Adipocyte (in vitro differentiated cells): ENCODE data around the gene PLA2G15.

ENCODE experiments used
- DNase-seq: peaks from one replicate; pipeline ENCODE4 v3.0.0-alpha.2; 2015; ENCODE audit warnings: low read depth
- H3K27me3 ChIP-seq: replicated peaks from 2 replicates; pipeline ENCODE4 v1.7.0; 2013; ENCODE audit warnings: mild to moderate bottlenecking, low read length, moderate library complexity; ENCODE audit not compliant: control insufficient read depth, insufficient read depth
- H3K36me3 ChIP-seq: 2 replicates; pipeline ENCODE4 v1.7.0; 2013; ENCODE audit warnings: low read length, mild to moderate bottlenecking, moderate library complexity; ENCODE audit not compliant: control insufficient read depth, insufficient read depth, severe bottlenecking
- H3K4me1 ChIP-seq: 2 replicates; pipeline ENCODE4 v1.7.0; 2013; ENCODE audit warnings: mild to moderate bottlenecking, low read length, moderate library complexity; ENCODE audit not compliant: control insufficient read depth, insufficient read depth
- H3K4me3 ChIP-seq: 2 replicates; pipeline ENCODE4 v1.7.0; 2013; ENCODE audit warnings: mild to moderate bottlenecking, low read length, moderate library complexity
- H3K9ac ChIP-seq: 2 replicates; pipeline ENCODE4 v1.7.0; 2013; ENCODE audit warnings: mild to moderate bottlenecking, low read length, moderate library complexity
- H3K9me3 ChIP-seq: 2 replicates; pipeline ENCODE4 v1.7.0; 2013; ENCODE audit warnings: mild to moderate bottlenecking, low read length, moderate library complexity; ENCODE audit not compliant: control insufficient read depth

The PLA2G15 gene

DNA sequence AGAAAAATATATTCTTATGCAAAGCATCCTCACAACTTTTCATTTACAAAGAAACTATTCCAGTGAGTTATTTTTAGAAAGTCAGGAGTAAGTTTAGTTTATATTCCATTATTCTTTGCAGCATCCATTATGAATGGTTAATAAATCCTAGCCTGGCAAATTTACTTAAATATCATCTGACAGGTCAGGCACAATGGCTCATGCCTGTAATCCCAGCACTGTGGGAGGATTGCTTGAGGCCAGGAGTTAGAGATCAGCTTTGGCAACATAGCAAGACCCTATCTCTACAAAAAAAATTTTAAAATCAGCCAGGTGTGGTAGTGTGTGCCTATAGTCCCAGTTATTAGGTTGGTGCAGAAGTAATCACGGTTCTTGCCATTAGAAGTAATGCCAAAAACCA is 22.1 kb upstream of the PLA2G15 start:
- Histone ChIP-seq H3K27me3 (no peaks in the 10 kb centered on the region), H3K4me1 (peaks cover 6% of the 10 kb centered on the region), H3K4me3 (no peak overlapping the region), H3K36me3 (peaks cover 9% of the 10 kb centered on the region), H3K9ac (no peak overlapping the region), H3K9me3 (no peaks in the 10 kb centered on the region)
- no peak for DNase-seq

DNA sequence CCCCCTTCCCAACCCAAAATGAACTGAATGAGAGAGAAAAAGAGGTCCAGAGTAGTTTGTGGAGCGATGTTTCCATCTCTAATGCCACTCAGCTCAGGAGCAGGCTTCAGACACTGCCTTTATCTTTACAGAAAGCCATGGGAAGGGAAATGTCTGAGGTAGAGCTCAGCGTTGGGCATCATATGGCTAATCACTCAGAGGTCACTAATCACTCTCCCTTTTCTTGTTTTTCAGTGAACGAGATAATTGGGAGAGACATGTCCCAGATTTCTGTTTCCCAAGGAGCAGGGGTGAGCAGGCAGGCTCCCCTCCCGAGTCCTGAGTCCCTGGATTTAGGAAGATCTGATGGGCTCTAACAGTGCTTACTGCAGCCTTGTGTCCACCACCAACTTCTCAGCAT is 19.1 kb upstream of the PLA2G15 start:
- no peaks in the 10 kb centered on the region for H3K27me3 ChIP-seq
- H3K9ac ChIP-seq = no peak overlapping the region
- peaks cover 15% of the 10 kb centered on the region for H3K4me1 ChIP-seq
- H3K4me3 ChIP-seq = no peak overlapping the region
- H3K9me3 ChIP-seq = no peaks in the 10 kb centered on the region
- H3K36me3 ChIP-seq = peaks cover 8% of the 10 kb centered on the region
- no peak for DNase-seq

DNA sequence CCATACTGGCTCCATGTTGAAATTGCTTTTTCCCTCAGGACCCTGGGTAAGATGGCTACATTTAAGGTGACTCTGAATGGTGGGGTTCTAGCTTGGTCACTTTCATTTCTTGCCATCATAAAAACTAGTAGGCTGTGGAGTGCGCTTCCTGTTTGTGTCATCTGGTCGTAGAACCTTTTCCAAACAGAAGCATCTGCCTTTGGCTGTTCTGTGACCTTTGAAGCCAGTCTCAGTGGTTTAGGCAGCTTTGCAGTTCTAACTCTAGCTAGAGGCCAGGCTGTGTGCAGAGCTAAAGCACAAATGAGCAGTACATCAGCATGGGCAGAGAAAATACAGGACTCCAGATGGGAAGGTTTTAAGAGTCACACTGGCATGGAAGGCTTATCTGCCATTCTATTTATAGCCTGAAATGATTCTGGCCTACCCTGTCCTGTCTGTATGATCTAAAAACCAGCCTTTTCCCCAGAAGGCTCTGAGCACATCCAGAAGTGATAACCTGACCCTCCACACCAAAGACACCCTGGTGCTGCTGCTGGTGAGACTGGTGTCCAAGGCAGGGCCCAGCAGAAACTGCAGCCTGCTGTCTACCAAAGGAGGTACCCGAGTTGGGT is 17.9 kb upstream of the PLA2G15 start:
- H3K9ac ChIP-seq = no peak overlapping the region
- H3K4me3 ChIP-seq = no peak overlapping the region
- no peaks in the 10 kb centered on the region for H3K36me3 ChIP-seq
- H3K27me3 ChIP-seq = no peaks in the 10 kb centered on the region
- H3K4me1 ChIP-seq = peaks cover 15% of the 10 kb centered on the region
- no peak for DNase-seq
- H3K9me3 ChIP-seq = no peaks in the 10 kb centered on the region

DNA sequence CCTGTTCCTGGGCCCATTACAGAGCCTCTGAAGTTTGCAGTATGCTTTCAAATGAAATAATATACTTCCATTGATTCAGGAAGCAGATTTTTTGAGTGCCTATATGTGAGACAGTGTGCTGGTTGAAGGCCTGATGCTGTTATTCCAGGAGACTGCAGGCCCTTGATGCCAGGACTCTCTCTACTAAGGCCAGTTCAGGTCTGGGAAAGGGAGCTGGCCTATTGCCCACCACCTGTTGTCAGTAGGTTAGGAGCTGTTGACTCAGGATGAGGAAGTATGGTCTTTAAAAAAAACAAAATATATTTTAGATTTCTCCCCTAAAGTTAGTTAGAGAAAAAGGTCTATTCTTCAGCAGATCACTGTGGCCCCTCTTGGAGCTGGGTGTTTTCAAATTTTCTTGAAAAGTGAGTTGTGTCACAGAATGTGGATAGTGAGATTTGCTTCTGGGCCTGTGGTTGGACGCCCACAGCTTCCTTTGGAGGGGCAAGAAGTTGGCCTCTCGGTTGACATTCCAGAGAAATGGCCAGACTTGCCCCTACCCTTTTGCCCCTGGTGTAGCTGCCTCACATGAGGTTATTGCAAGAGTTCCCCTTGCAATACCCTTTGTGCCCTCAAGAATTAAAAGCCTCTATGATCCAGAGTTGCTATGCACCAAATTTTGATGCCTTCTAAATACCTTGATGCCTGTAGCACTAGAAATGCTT is 17.2 kb upstream of the PLA2G15 start:
- H3K4me1 ChIP-seq = peaks cover 15% of the 10 kb centered on the region

DNA sequence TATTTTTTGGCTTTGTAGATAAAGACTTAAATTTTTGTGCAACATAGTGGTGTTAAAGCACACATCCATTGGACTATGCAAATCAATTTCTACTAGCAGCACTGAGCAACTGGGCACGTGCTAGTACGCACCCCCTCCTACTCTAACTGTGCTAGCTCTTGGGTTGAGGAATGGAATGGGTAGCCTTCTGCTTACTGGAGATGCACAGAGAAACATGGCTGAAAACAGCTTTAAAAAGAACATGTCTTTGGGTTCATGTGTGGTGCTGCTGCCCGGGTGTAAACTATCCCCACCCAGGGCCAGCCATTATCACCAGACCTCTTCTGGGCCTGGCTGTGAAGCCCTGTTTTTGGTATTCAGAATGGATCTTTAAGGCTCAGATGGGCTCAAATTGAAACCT is 16.5 kb upstream of the PLA2G15 start:
- no peaks in the 10 kb centered on the region for H3K9me3 ChIP-seq
- H3K9ac ChIP-seq = no peak overlapping the region
- DNase-seq = no peak
- H3K4me3 ChIP-seq = no peak overlapping the region
- H3K36me3 ChIP-seq = no peaks in the 10 kb centered on the region
- H3K4me1 ChIP-seq = peaks cover 15% of the 10 kb centered on the region
- H3K27me3 ChIP-seq = no peaks in the 10 kb centered on the region

More for the DNA sequence above, 17.2 kb upstream of the PLA2G15 start:
- no peaks in the 10 kb centered on the region for H3K27me3 ChIP-seq
- no peak overlapping the region for H3K4me3 ChIP-seq
- no peaks in the 10 kb centered on the region for H3K9me3 ChIP-seq
- no peak for DNase-seq
- H3K9ac ChIP-seq = no peak overlapping the region
- H3K36me3 ChIP-seq = no peaks in the 10 kb centered on the region

DNA sequence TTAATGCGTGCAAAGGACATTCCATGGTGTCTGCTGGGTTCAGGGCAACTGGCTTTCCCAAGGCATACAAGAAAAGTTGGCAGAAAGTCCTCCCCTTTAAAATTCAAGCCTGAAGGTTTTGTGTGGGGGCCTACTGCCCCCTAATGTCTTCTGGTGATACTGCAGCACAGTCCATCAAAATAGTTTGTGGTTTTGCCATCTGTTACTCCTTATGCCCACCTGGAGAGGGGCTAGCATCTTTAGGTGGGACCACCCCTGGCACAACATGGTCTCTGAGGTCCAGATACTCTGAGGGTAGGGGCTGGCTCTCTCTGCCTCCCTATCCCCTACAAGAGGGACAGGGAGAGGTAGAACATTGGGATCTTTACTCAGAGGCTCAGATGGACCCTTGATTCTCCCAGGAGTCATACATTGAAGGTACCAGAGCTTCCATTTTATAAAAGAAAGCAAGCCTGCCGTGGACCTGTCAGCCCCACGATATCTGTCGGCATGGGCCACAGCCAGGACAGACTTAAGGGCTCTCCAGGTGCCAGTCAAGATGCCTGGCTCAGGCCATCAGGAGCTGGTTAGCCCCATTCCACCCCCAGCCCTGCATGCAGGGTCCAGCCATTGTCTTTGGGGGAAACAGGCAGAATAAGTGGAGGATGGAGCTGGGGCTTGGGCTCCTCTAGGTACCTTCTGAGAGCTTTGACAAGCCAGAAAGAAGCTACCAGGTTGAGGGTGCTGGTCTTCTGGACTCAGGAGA is 15.6 kb upstream of the PLA2G15 start:
- Histone ChIP-seq H3K36me3 (no peaks in the 10 kb centered on the region), H3K9me3 (no peaks in the 10 kb centered on the region), H3K27me3 (no peaks in the 10 kb centered on the region), H3K9ac (no peak overlapping the region), H3K4me1 (peaks cover 23% of the 10 kb centered on the region), H3K4me3 (no peak overlapping the region)
- peak; percentile 92 for DNase-seq

DNA sequence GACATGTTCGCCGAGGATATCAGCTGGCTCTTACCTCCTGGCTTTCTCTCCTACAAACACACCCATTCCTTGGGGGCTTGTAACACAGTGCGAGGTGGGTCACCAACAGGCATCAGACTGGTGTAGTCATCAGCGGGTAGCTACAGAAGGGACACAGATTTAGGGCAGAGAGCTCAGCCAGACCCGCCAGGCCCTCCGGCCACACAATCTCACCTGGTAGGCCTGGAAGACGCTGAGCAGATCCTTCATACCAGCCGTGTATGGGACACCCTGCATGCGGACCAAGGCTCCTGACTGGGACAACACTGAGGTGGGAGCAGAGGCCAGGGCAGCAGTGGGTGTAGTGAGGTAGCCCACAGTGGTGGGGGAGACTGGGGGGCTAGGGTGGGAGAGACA is 15.0 kb upstream of the PLA2G15 start:
- no peak for DNase-seq
- no peaks in the 10 kb centered on the region for H3K27me3 ChIP-seq
- H3K36me3 ChIP-seq = no peaks in the 10 kb centered on the region
- no peak overlapping the region for H3K9ac ChIP-seq
- no peak overlapping the region for H3K4me3 ChIP-seq
- H3K4me1 ChIP-seq = peaks cover 25% of the 10 kb centered on the region
- H3K9me3 ChIP-seq = no peaks in the 10 kb centered on the region

DNA sequence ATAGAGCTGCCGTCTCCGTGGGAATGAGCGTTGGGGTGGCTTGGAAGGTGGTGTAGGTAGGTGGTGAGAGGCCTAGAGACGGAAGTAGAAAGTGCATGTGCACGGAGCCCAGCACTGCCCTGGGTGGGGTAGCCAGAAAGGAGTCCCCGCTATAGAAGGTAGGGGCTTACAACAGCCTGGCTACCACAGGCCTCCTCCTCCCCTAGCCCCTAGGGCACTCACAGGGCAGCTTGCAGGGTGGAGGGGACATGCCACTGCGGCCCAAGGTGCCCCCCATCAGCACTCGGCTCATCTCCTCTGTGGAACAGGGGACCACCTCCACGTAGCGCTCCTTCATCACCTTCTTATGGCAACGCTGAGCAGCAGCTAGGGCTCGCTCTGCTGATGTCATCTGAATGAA is 14.2 kb upstream of the PLA2G15 start:
- H3K36me3 ChIP-seq = no peaks in the 10 kb centered on the region
- DNase-seq = no peak

DNA sequence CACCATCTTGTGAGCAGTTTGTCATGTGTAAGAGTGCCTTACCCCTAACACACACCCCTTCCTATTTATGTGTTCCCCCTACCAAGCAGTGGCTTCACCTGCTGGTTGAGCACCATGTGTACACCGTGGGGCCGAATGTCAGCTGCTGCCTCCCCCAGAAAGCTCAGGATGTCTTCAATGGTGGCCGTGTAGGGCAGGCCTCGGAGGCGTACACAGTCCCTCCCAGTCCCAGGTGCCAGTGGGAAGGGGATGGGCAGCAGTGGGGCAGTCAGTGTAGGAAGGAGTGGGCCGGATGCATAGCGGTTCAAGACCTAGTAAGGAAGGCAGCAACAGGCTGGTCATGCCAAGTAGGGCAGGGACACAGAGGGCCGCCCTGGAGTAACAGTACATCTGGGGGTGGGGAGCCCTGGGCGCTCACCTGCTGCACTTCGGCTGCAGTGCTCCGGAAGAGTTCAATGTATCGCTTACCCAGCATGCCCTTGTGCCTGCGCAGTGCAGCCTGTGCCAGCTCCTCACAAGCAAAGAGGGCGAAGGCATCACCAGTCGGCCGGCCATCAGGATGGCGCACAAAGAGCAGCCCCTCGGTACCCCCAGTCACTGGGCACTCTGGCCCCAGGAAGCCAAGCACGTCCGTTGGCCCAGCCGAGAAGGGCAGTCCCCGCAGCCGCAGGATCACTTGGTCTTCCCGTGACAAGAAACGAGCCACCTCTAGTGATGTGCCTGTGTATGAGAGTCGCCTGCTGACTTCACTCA is 13.6 kb upstream of the PLA2G15 start:
- Histone ChIP-seq H3K27me3 (peaks cover 4% of the 10 kb centered on the region), H3K9me3 (no peaks in the 10 kb centered on the region), H3K4me3 (no peak overlapping the region), H3K9ac (no peak overlapping the region), H3K36me3 (no peaks in the 10 kb centered on the region), H3K4me1 (peaks cover 30% of the 10 kb centered on the region)
- DNase-seq = no peak

More for the DNA sequence above, 14.2 kb upstream of the PLA2G15 start:
- no peak overlapping the region for H3K9ac ChIP-seq
- no peak overlapping the region for H3K4me3 ChIP-seq
- no peaks in the 10 kb centered on the region for H3K27me3 ChIP-seq
- H3K4me1 ChIP-seq = peaks cover 25% of the 10 kb centered on the region
- no peaks in the 10 kb centered on the region for H3K9me3 ChIP-seq

DNA sequence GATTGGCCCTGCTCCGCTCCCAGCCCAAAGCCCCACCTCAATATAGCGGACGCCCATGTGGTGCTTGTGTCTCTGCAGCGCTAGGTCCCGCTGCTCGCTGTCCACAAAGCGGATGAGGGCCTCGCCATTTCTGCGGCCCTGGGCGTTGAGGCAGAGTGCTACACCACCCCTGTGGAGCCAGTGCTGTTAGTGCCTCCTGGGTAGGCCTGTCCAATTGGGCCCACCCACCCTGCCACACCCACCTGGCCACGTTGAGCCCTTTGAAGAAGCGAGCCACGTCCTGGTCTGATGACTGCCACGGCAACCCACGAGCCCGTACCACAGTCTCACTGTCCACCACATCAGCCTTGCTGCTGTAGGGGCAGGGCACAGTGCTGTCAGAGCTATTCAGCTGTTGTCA is 12.8 kb upstream of the PLA2G15 start:
- Histone ChIP-seq H3K27me3 (peaks cover 4% of the 10 kb centered on the region), H3K4me3 (no peak overlapping the region), H3K9ac (no peak overlapping the region), H3K9me3 (no peaks in the 10 kb centered on the region), H3K4me1 (peaks cover 32% of the 10 kb centered on the region), H3K36me3 (no peaks in the 10 kb centered on the region)
- no peak for DNase-seq
